Effector memory CD4-positive, alpha-beta T cell (primary cell): Measurements from ENCODE around the gene SEMA4C.
A peak's percentile ranks its signal among the peaks of the same experiment; 100 is the strongest.
"Not testable (repeated sequence)": the region's sequence is repeated elsewhere in the genome, so short reads cannot be mapped to it uniquely, and the experiment has no call there.

Experiments
- DNase-seq, 3 donors: peaks; one replicate each; pipeline ENCODE4 v3.0.0-alpha.2; 2020
- H3K27ac ChIP-seq: 2 replicates; pipeline ENCODE4 v1.7.0; 2013; ENCODE audit warnings: mild to moderate bottlenecking, low read length, moderate library complexity; ENCODE audit not compliant: insufficient read depth, poor library complexity, severe bottlenecking
- H3K27me3 ChIP-seq: replicated peaks from 2 replicates; pipeline ENCODE4 v1.7.0; 2013; ENCODE audit warnings: mild to moderate bottlenecking, low read length; ENCODE audit not compliant: insufficient read depth, control insufficient read depth, poor library complexity, severe bottlenecking
- H3K36me3 ChIP-seq: 2 replicates; pipeline ENCODE4 v1.7.0; 2013; ENCODE audit warnings: mild to moderate bottlenecking, low read length, moderate library complexity; ENCODE audit not compliant: control insufficient read depth, insufficient read depth
- H3K4me1 ChIP-seq: 2 replicates; pipeline ENCODE4 v1.7.0; 2013; ENCODE audit warnings: low read length, mild to moderate bottlenecking; ENCODE audit not compliant: control insufficient read depth, insufficient read depth, poor library complexity, severe bottlenecking
- H3K4me3 ChIP-seq: 2 replicates; pipeline ENCODE4 v1.7.0; 2013; ENCODE audit warnings: low read length, low read depth, mild to moderate bottlenecking; ENCODE audit not compliant: insufficient read depth, poor library complexity, severe bottlenecking
- H3K9me3 ChIP-seq: 2 replicates; pipeline ENCODE4 v1.7.0; 2013; ENCODE audit warnings: mild to moderate bottlenecking, low read length, moderate library complexity; ENCODE audit not compliant: control insufficient read depth

SEMA4C gene

DNA sequence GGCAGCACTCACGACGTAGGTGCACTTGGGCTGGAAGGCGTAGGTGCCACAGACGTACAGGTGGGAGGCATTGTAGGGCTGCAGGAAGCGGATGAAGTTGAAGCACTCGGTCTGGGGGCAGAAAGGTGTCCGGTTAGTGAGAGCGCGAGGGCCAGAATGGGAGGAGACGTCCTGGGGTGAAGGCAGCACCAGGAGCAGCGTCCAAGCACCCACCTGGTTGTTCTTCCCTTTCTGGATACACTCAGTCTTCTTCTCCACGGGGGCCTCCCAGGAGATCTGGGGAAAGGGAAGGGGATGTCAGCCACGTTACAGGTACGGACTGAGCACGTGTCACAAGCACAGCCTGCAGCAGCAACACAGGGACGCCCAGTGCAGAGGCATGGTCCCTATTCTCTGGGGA, 4.2 kb downstream of the SEMA4C start:
- H3K36me3 ChIP-seq = peaks cover 58% of the 10 kb centered on the region
- H3K27me3 ChIP-seq = no peaks in the 10 kb centered on the region
- peaks cover 29% of the 10 kb centered on the region for H3K4me1 ChIP-seq
- H3K4me3 ChIP-seq = no peak overlapping the region
- no peak overlapping the region for H3K27ac ChIP-seq
- H3K9me3 ChIP-seq = no peaks in the 10 kb centered on the region
- no peak for DNase-seq

DNA sequence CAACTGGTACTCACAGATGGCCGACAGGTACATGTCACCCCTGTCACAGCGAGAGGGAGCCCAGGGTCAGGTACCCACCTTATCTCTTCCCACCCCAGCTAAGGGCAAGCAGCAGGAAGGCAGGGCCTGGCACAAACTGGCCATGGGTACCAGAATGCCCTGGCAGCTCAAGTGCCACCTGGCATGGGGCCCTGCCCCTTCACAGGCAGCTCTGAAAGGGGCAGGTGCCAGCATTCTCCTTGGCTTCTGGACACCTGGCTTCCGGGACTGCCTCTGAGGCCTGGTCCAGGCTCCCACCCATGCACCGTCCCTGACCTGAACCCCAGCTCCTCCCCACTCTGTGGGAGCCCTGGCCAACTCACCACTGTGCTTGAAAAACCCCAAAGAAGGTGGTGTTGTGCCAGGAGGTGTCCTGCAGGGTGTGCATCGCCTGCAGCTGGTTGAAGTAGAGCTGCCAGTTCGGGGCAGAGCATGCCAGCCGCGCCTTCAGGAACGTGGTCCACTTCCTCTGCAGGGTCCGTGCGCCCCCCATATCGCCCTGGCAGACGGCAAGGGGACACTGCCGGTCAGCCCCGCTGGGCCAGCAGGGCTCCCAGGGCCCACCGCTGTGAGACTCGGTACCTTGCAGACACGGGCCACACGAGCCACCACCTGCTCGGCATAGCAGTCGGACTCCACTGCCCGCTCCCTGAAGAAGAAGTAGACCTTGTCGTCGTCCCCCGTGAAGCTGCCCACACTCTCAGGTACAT, 5.4 kb downstream of the SEMA4C start:
- H3K27ac ChIP-seq = no peak overlapping the region
- no peaks in the 10 kb centered on the region for H3K9me3 ChIP-seq
- H3K4me1 ChIP-seq = peaks cover 28% of the 10 kb centered on the region
- no peak overlapping the region for H3K4me3 ChIP-seq
- peaks cover 66% of the 10 kb centered on the region for H3K36me3 ChIP-seq
- DNase-seq = no peak
- no peaks in the 10 kb centered on the region for H3K27me3 ChIP-seq

DNA sequence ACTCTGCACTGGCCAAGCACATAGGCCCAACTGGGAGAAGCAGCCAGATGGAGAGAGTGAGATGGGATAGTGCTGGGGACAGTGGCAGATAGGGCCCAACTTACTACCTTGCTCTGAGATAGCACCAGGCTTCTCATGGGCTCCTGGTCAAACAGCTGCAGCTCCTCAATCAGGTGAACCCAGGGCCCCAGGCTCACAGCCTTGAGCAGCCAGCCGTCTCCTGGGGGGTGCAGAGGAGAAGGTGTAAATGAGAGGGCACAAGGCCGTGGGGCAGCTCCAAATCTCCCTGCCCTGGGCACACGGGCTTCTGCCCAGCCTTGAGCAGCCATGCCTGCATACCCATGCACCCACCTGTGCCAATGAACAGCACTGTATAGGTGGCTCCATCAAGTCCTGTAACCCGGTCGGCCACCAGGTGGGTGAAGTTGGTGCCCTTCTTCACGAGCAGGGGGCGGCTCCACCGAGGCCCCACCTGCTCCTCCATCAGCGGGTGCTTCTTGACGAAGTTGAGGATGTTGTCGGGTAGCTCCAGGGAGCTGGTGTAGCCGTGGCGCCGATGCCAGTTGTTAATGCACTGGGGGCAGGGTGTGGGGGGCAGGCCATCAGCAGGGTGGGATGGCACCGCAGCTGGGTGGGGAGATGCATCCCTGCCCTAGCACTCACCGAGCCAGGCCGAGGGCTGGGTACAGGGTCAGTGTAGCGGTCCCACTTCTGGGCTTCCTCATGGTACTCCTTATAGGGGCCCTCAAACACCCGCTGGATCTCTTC, 6.1 kb downstream of the SEMA4C start:
- Histone ChIP-seq H3K9me3 (no peaks in the 10 kb centered on the region), H3K27ac (no peak overlapping the region), H3K4me3 (no peak overlapping the region), H3K4me1 (peaks cover 35% of the 10 kb centered on the region), H3K27me3 (no peaks in the 10 kb centered on the region), H3K36me3 (peaks cover 66% of the 10 kb centered on the region)
- no peak for DNase-seq

DNA sequence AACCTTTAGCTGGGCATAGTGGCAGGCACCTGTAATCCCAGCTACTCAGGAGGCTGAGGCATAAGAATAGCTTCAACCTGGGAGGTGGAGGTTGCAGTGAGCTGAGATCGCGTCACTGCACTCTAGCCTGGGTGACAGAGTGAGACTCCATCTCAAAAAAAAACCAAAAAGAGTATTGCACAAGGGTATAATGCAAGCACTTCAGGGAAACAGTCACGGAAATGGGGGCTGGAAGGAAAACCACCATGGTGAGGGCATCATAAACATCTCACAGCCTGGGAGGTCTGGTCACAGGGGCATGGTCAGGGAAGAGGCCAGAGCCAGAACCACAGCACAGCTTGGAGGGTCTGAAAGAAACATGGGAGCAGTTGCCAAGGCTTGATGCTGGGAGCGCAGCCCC, 6.8 kb downstream of the SEMA4C start:
- H3K27ac ChIP-seq, DNase-seq, H3K9me3 ChIP-seq, H3K4me3 ChIP-seq, H3K27me3 ChIP-seq: not testable (repeated sequence)
- H3K4me1 ChIP-seq = peaks cover 34% of the 10 kb centered on the region
- H3K36me3 ChIP-seq = peaks cover 66% of the 10 kb centered on the region

DNA sequence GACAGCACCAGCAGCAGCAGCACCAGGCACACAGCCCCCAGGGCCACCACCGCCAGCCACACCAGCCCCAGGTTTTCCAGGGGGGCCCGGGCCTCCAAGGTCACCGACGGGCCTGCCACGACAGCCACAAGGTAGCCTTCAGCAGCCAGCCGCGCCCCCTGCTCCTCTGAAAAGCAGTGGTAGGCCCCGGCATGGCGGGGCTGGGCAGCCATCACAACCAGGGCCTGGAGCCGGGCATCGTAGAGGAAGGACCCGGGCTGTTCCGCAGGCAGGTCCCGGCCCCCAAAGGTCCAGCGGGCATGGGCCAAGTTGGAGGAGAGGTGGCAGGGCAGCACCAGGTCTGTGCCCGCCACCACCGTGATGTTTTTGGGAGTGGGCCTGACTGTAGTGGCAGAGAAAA, 8.8 kb downstream of the SEMA4C start:
- Histone ChIP-seq H3K36me3 (peaks cover 57% of the 10 kb centered on the region), H3K27ac (no peak overlapping the region), H3K4me3 (no peak overlapping the region), H3K27me3 (no peaks in the 10 kb centered on the region), H3K4me1 (peaks cover 30% of the 10 kb centered on the region), H3K9me3 (no peaks in the 10 kb centered on the region)
- no peak for DNase-seq

DNA sequence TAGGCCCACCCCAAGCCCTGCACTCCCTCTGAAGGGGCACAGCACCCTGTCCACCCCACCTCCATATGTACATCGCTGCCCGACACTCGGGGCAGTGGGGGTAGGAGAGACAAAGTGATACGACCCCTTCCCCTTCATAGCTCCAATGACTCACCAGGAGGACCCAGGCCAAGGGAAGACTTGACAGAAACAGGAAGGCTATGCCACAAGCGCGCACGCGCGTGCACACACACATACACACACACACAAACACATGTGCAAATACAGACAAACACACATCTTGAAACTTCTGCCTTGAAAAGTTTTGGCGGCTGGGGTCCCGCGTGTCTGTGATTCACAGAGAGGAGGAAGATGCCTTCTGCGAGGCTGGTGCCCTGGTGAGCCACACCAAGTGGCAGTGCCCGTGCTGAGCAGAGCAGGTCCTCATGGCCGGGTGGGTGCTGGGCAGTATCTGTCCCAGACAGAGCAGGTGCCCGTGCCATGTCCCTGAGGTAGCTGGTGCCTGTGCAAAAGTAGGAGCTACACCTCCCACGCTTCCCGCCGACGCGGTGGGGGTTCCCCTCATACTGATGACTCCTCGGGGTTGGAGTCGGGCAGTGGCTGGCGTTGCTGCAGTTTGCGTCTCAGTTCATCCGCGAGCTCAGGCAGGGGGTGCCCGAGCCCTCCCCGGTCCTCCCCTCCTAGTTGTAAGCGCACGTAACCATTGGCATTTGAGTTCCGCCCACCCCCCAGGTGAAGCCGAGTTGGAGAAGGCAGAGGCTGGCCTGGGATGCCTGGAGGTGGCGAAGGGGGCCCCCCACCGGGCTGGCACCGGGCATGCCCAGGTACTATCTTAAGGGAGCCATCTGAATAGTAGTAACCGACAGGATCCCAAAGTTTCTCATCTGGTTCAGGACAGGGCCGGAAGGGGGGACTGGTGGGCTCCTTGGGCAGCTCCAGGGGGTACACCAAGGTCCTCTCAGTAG, 9.5 kb downstream of the SEMA4C start:
- no peaks in the 10 kb centered on the region for H3K27me3 ChIP-seq
- peak overlapping the region; percentile 55 for H3K27ac ChIP-seq
- DNase-seq = peak in 1 of 3 donors; percentile 22
- peaks cover 50% of the 10 kb centered on the region for H3K36me3 ChIP-seq
- no peak overlapping the region for H3K4me3 ChIP-seq
- H3K9me3 ChIP-seq = no peaks in the 10 kb centered on the region
- peaks cover 30% of the 10 kb centered on the region for H3K4me1 ChIP-seq

DNA sequence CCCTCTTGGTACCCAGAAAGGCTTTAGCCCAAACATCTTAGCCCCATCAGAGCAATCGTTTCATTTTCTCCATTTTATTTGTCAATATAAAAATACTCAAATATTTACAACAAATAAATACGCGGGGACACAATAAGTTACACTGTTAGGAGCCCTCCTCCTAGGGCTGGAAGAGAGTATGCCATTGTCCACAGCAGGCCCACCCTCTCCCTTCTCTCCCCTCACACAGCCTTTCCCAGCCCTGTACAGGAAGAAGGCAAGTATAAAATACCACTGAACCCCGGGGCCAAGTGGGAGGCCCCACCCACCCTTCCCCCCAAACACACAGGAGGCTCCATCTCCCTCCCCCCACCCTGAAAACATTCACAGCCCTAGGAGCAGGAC, 10.2 kb downstream of the SEMA4C start:
- Histone ChIP-seq H3K27me3 (no peaks in the 10 kb centered on the region), H3K4me1 (peaks cover 30% of the 10 kb centered on the region), H3K9me3 (no peaks in the 10 kb centered on the region), H3K27ac (peak overlapping the region; percentile 37), H3K36me3 (peaks cover 43% of the 10 kb centered on the region), H3K4me3 (no peak overlapping the region)
- DNase-seq = no peak

DNA sequence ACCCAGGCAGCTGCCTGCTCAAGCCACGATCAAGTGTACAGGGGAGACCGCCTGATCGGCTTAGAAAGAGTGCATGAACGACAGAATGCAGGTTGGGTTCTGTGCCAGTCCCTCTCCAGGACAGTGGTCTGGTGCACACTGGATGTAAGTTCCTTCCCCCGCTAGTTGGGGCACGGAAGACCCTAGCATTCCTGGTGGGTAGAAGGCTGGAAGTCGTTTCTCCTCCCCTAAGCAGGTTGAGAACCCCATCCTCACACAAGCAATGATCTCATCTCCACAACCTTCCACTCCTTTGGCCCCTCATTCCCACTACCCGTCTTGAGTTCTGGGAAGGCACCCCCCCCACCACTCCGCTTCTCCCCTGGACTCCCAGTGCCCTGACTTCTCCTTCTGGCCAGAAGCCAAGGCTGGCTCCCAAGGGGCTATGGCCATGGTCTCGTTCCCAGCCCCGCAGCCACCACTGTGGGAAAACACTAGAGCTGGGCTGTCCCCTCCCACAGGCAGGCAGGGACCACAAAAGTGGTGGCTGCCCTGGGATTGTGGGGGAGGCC, 10.7 kb downstream of the SEMA4C start:
- Histone ChIP-seq H3K27me3 (no peaks in the 10 kb centered on the region), H3K27ac (peak overlapping the region; percentile 37), H3K9me3 (no peaks in the 10 kb centered on the region), H3K36me3 (peaks cover 41% of the 10 kb centered on the region), H3K4me3 (no peak overlapping the region), H3K4me1 (peaks cover 30% of the 10 kb centered on the region)
- no peak for DNase-seq

DNA sequence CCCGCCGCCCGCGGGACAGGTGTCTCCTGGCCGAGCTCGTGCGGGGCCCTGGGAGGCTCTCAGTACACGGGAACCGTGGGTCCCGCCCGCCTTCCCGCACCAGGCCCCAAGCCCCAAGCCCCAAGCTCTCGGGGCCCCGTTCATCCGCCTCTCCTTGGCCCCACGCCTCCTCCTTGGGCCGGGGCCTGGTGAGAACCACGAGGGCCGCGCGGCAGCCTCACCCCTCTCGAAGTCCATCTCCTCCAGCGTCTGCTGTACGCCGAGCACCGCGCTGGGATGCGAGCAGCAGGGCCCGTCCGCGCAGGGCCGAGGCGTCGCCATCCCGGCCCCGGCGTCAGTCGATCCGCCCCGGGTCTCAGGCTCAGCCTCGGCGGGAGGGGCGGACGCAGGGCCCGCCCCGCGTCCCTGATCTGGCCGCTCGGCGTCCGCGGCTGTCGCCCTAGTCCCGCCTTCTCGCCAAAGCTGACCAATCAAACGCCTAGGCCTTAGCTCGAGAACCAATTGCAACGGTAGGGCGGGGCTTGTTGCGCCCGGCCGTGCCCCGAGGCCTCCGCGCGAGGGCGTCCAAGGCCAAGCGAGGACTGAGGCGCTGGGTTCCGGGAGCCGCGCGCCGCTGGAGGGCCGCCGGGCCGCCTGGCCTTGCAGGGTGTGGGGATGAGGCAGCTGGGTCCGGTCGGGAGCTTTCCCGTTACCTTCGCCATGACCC, 12.1 kb downstream of the SEMA4C start, which contains the start of gene ANKRD39:
TSS of gene ANKRD39 (minus strand) at position 350 of the 706 bp plus-strand sequence. CDS start at position 321, 29 bp downstream.
- peak within 1 kb of the TSS; percentile 73 for H3K27ac ChIP-seq

More for the DNA sequence above, 12.1 kb downstream of the SEMA4C start, which contains the start of gene ANKRD39:
- H3K36me3 ChIP-seq = peaks cover 37% of the 10 kb centered on the region
- H3K4me3 ChIP-seq = peak within 1 kb of the TSS; percentile 56
- H3K27me3 ChIP-seq = no peaks in the 10 kb centered on the region
- H3K9me3 ChIP-seq = no peaks in the 10 kb centered on the region
- H3K4me1 ChIP-seq = peaks cover 30% of the 10 kb centered on the region
- peak; percentile 96 for DNase-seq
